Stomach (tissue), 4 donors: Measurements from ENCODE around the gene ARHGEF4.

ENCODE experiments used
- EP300 ChIP-seq: sonication (generic); formaldehyde crosslinking; IDR thresholded peaks from one replicate; pipeline ENCODE4 v1.6.1; 2017; ENCODE audit warnings: antibody characterized with exemption
- POLR2A ChIP-seq, 4 donors: fragments of 450-650 bp; IDR thresholded peaks; one replicate each; pipeline ENCODE4 v1.6.1; 2016; ENCODE audit warnings: antibody characterized with exemption in 4 of 4, control low read depth in 2 of 4, mild to moderate bottlenecking in 1 of 4, moderate library complexity in 1 of 4
- TF ChIP-seq, protein P1 (sequence below), 7 experiments: fragments of 450-650 bp in 4 of 7; fragments of 200-600 bp in 3 of 7; sonication (generic) in 3 of 7; IDR thresholded peaks; one replicate each; pipeline ENCODE4 v1.5.1; 2016 to 2019; ENCODE audit warnings: antibody characterized with exemption in 7 of 7, control low read depth in 2 of 7, mild to moderate bottlenecking in 1 of 7

DNA sequence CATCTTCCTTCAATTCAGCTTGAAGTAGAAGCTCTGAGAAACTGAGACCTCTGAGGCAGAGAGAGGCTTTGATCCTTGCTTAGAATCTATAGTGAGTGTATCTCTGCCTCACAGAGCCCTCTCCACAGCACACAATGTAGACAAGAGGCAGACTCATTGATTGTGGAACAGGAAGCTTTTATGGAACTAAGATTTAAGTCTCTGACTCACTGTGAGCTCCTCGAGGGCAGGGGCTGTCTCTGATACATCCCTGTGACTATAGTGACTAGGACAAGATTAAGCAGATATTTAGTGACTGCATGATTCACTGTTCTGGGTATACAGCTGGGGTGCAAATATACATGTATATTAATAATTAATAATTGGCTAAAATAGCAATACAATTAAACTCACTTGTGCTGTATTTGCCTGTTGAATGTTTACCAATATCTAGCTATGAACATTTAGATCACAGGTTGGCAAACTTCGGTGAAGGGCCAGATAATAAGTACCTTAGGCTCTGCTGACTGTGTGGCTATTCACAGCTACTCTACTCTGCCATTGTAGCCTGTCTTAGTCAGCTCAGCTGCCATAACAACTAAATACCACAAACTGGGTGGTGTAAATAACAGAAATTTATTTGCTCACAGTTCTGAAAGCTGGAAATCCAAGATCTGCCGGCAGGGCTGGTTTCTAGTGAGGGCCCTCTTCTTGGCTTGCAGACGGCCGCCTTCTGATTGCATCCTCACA, 54.4 kb downstream of the ARHGEF4 start:
- TF ChIP-seq, protein P1, sequence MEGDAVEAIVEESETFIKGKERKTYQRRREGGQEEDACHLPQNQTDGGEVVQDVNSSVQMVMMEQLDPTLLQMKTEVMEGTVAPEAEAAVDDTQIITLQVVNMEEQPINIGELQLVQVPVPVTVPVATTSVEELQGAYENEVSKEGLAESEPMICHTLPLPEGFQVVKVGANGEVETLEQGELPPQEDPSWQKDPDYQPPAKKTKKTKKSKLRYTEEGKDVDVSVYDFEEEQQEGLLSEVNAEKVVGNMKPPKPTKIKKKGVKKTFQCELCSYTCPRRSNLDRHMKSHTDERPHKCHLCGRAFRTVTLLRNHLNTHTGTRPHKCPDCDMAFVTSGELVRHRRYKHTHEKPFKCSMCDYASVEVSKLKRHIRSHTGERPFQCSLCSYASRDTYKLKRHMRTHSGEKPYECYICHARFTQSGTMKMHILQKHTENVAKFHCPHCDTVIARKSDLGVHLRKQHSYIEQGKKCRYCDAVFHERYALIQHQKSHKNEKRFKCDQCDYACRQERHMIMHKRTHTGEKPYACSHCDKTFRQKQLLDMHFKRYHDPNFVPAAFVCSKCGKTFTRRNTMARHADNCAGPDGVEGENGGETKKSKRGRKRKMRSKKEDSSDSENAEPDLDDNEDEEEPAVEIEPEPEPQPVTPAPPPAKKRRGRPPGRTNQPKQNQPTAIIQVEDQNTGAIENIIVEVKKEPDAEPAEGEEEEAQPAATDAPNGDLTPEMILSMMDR (IDR thresholded peaks at IDR 0.05), result no peak
- TF ChIP-seq EP300, result no peak
- TF ChIP-seq POLR2A (IDR thresholded peaks at IDR 0.05), result no peak
